GM18502 (cell line): ENCODE data around the gene RGS12.

Experiments
- ATAC-seq: cut with Tn5 transposase; IDR thresholded peaks from one replicate; pipeline ENCODE4 v1.9.1; 2021; ENCODE audit warnings: mild to moderate bottlenecking; ENCODE audit not compliant: unreplicated experiment, poor library complexity

RGS12 gene, protein sequence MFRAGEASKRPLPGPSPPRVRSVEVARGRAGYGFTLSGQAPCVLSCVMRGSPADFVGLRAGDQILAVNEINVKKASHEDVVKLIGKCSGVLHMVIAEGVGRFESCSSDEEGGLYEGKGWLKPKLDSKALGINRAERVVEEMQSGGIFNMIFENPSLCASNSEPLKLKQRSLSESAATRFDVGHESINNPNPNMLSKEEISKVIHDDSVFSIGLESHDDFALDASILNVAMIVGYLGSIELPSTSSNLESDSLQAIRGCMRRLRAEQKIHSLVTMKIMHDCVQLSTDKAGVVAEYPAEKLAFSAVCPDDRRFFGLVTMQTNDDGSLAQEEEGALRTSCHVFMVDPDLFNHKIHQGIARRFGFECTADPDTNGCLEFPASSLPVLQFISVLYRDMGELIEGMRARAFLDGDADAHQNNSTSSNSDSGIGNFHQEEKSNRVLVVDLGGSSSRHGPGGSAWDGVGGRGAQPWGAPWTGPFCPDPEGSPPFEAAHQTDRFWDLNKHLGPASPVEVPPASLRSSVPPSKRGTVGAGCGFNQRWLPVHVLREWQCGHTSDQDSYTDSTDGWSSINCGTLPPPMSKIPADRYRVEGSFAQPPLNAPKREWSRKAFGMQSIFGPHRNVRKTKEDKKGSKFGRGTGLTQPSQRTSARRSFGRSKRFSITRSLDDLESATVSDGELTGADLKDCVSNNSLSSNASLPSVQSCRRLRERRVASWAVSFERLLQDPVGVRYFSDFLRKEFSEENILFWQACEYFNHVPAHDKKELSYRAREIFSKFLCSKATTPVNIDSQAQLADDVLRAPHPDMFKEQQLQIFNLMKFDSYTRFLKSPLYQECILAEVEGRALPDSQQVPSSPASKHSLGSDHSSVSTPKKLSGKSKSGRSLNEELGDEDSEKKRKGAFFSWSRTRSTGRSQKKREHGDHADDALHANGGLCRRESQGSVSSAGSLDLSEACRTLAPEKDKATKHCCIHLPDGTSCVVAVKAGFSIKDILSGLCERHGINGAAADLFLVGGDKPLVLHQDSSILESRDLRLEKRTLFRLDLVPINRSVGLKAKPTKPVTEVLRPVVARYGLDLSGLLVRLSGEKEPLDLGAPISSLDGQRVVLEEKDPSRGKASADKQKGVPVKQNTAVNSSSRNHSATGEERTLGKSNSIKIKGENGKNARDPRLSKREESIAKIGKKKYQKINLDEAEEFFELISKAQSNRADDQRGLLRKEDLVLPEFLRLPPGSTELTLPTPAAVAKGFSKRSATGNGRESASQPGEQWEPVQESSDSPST (N-terminal part only)

DNA sequence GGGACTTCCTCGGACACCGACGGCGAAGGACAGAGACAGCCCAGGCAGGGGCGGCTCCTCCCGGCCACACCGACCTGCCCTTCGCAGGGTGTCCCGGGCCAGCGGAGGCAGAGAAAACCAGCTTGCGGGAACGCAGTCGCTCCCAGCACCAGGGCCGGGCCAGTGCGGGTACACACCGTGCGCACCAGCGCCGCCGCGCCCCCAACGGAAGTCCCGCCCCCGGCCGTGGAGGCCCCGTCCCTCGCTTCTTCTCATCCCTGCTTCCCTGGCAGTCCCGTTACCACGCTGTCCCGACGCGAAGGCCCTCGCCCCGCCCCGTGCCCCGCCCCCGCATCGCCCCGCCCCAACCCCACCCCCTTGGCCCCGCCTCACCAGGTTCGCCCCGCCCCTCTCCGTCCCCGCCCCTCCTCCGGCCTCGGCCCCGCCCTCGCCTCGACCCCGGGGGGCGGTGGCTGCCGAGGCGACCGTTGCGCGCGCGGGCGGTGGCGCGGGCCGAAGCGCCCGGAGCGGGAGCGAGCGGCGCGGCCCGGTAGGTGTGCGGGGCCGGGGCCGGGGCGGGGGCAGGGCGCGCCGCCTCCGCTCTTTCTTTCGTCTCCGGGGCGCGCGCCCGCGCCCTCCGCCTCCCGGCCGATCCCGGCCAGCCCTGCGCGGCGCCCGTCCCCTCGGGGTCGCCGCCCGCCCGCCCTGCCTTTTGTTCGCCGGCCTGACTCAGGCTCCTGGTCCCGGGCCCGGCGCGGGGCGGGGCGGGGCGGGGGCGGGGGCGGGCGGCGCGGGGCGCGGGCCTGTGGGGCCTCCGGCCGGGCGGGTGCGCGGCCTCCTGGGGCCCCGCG, at the start of gene RGS12:
Gene RGS12, plus strand, starts transcription at position 451 of the 830 bp plus-strand sequence. CDS start 23,150 bp downstream, outside the sequence.
- peak; percentile 91 for ATAC-seq

DNA sequence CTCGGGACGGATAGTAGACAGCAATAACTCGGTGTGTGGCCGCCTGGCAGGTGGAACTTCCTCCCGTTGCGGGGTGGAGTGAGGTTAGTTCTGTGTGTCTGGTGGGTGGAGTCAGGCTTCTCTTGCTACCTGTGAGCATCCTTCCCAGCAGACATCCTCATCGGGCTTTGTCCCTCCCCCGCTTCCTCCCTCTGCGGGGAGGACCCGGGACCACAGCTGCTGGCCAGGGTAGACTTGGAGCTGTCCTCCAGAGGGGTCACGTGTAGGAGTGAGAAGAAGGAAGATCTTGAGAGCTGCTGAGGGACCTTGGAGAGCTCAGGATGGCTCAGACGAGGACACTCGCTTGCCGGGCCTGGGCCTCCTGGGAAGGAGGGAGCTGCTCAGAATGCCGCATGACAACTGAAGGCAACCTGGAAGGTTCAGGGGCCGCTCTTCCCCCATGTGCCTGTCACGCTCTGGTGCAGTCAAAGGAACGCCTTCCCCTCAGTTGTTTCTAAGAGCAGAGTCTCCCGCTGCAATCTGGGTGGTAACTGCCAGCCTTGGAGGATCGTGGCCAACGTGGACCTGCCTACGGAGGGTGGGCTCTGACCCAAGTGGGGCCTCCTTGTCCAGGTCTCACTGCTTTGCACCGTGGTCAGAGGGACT, 49.6 kb upstream of the RGS12 start:
- no peak for ATAC-seq

DNA sequence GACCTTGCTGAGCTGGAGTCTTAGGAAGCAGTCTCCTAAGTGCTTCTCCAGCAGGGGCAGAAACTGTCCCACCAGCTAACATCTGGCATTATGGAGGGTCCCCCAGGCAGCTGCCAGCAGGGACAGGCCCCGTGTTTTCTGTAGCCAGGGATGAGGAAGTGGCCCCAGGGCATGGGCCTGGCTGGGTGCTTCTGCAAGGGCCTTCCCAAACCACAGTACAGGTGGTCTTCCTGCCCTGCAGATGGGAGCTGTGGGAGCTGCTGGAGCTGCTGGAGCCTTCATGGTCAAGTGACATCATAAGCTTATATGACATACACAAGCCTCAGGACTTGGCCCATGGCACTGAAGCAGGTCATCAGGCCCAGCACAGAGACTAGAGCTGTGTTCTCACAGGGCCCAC, 48.8 kb upstream of the RGS12 start:
- ATAC-seq: no peak

DNA sequence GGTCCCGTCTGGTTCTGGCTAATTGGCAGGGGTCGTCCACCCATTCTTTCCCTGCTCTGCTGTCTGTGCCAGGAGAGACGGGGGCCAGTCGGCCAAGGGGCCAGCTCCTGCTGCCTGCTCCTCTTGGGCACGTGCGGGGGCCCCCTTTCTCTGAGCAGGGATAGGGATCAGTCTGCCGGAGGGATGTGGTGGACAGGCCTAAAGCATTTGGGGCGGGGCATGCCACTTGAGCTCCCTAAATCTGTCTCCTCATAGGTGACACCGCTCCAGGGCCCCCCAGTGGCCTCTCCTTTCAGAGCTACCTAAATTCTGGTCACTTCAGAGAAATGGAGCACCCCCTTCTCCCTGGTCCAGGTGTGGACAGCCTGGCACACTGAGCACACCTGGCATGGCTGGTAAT, 48.1 kb upstream of the RGS12 start:
- no peak for ATAC-seq

DNA sequence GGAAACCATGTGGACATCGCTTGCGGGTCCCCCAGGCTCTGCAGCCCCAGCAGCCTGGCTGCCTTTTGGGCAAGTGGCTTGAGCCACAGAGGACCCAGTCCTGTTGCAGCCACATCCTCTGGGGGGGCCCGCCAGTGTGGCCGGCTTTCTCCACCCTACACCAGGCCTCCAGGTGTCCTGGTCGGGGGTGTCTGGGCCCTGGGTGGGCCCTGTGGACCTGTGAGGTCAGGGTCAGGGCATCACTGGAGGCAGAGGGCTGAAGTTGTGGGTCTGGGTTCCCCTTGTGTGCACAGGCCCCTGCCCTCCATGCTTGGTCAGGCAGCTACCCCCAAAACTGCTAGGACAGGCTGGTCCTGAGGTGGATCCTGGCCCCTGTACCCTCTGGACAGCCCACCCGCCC, 47.1 kb upstream of the RGS12 start:
- ATAC-seq: no peak

DNA sequence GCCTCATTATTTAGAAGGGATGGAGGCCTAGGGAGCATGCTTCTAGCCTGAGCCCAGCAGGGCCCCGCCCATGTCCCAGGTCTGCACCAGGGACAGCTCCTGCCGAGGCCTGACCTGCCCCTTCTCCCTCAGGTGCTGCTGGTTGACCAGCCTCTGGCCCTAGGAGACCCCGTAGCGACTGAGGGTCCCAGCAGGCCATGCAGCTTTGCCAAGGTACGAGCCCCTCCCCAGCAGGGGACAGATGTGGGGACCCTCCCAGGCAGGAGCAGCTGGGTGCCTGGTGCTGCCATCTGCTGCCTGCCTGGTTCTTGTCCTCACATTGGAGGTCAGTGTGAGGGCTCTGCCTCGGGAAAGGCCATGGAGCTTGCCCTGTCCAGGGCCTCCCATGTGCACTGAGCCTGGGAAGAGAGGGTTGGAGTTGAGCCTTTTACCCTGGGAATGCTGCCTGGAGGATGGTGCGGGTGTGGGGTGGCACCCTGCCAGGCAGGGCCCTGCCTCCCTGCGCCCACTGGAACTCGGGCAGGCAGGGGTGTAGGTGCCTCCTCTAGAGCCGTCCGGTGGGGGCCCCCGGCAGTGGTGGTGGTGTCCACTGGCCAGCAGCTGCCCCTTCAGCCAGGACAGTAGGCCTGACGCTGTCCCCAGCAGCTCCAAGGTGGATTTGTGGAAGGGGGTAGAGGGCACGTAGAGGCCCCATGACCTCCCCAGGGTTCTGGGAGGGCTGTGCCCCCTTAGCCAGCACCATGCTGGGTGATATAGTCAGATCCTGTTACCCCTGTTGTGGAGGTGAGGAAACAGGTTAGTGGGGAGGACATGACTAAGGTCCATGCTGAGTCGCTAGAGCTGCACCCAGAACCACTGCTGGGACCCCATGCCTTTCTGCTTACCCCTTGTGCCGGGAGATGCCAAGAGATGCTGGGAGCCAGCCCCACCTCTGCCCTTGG, 46.1 kb upstream of the RGS12 start:
- ATAC-seq: no peak

DNA sequence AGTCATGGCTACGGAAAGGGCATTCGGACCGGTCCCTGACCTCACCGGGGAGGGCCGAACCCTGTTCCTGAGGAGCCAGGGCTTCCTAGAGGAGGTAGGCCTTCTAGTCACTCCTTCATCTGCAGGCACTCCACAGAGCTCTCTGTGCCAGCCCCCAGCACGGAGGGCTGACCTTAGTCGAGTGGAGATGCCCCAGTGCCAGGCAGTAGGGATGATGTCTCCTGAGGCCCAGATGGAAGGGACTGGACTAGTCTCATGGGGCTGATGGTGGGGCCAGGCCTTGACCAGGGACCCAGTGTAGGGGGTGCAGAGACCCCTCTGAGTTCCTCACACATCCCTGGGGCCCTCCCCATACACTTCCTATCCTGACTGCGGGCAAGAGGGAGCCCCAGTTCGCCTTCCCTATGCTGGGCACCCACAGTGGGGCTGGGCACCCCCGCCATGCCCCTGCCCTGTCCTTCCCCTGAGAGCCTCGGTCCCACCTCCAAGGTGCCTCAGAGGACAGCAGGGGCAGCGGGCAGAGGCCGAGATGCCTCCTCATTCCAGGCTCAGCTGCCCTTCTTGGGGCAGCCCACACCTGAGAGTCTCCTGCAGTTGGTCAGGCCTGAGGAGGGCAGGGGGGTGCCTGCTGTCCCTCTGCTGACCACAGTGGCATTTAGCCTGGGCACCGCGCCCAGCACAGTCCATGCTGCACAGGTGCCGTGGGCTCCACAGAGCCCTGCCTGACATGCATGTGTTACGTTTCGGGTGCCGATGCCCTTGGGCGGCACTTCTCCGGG, 45.2 kb upstream of the RGS12 start:
- ATAC-seq: no peak

DNA sequence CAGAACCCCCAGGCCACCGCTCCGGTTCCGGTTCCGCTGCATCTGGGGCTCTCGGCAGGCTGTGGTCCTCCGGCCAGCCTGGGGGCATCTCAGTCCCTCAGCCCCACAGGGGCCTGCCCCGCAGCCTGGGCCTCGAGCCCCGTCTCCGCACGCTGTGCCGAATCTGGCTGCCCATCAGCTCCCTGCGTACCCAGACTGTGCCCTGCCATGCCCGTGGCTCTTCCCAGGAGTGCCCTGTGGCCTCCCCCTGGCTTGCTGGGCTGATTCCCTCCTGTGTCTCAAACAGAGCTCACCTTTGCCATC, 44.7 kb upstream of the RGS12 start:
- ATAC-seq: no peak

DNA sequence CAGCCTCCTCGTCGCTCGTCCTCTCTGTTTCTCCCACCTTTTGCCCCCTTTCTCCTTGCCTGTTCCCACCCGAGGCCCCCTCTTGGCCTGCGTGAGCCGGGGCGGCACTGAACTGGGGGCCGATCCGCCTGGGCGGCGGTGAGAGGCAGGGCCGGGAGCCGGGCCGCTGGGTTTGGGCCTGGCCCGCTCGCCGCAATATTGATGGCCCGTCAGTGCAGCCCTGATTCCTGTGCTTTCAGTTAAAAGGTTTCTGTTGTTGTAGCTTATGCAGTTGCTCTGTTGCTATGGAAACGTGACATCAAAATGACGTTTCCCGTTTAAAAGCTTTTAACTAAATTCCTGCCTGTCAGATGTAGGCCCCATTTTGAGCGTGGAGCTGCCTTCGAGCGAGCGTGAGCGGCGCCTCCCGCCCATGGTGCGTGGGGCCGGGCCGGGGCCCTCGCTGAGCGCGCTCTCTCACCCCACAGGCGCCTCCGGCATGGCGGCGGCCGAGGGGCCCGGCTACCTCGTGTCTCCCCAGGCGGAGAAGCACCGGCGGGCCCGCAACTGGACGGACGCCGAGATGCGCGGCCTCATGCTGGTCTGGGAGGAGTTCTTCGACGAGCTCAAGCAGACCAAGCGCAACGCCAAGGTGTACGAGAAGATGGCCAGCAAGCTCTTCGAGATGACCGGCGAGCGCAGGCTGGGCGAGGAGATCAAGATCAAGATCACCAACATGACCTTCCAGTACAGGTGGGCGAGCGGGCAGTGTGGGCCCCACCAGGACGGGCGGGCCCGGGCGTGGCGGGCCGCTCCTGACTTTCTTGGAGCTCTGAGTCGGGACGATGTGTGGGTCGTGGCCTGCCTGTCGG, 43.8 kb upstream of the RGS12 start, which contains the start of gene MSANTD1:
Gene MSANTD1, plus strand, starts transcription at position 349 of the 851 bp plus-strand sequence. Its CDS starts 64 bp downstream, at position 413.
- no peak for ATAC-seq

DNA sequence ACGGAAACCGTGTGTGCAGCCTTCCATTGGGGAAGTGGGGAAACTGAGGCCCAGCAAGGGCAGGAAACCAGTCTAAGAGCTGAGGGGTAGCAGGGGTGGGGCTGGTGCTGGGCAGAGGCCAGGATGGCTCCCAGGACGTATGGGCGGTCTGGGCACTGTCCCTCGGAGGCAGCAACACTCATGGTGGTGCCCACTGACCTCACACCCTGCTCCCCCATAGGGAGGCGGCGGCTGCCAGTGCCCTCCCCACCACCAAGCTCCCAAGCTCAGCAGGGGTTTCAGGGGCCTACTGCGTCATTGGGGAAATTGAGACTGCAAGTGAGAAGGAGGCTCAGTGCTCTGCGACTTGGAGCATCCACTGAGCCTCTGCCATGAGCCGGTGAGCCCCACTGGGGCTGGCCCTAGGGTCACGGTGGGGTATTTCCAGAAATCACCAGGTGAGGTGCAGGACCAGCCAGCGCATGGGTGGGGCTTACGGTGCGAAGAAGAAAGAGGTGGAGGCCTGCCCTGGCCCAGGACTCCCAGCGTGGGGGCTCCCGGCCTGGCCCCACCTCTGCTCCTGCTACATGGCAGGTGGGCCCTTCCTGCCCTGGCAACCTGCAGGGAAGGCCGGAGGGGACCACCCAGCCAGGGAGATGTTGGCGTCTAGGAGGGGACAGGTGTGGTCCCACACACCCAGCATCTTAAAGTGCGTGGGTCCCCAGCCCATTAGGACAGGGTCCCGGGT, 42.9 kb upstream of the RGS12 start:
- no peak for ATAC-seq

DNA sequence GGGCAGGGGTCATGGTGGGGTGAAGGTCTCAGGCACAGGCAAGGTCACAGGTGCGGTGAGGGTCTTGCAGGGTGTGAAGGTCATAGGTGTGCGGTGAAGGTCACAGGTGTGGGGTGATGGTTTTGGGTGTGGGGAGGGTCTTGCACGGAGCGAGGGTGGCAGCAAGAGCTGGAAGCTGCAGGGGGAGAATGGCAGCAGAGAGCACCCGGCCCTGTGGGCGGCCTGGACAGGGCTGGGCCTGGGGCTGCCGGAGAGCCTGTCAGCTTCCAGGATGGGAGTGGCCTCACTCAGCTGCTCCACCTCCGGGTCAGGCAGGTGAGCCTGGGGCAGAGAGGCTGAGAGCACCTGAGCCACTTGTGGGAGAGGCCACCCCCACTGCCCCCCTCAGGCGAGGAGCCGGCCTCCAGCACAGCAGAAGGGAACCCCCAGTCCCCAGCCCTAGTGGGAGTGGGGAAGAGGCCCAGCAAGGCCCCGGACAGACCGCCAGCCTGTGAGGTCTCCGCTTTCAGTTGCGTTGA, 42.3 kb upstream of the RGS12 start:
- no peak for ATAC-seq

DNA sequence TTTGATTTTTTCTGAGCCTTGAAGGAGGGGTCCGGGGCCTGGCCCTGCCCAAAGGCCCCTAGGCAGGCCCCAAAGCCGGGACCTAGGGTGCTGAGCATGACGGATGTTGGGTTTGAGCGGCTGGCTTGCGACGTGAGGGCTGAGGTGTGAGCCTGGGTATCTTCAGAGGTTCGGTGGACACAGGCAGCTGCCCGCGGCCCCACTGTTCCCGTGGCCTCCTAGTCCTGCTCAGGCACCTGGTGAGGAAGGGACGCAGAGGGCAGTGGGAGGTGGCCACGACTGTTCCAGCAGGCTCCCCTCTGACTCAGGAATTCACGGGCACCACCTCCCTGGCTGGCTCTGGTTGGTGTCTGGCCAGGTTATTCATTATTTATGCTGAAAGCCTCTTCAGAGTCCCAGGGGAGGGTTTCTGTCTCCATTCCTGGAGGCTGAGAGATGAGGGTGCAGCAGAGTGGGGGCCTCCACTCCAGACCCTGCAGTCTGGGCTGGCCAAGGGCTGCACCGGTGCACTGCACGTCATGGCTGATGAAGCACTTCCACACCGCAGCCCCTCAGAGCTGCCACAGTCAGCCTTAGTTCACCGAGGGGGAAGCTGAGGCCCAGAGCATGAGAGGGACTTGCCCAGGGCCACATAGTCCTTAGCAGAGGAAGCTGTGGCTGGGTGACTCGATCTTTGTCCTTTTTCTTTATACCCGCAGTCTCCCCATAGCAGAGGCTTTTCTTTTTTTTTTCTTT, 41.7 kb upstream of the RGS12 start:
- ATAC-seq: no peak

DNA sequence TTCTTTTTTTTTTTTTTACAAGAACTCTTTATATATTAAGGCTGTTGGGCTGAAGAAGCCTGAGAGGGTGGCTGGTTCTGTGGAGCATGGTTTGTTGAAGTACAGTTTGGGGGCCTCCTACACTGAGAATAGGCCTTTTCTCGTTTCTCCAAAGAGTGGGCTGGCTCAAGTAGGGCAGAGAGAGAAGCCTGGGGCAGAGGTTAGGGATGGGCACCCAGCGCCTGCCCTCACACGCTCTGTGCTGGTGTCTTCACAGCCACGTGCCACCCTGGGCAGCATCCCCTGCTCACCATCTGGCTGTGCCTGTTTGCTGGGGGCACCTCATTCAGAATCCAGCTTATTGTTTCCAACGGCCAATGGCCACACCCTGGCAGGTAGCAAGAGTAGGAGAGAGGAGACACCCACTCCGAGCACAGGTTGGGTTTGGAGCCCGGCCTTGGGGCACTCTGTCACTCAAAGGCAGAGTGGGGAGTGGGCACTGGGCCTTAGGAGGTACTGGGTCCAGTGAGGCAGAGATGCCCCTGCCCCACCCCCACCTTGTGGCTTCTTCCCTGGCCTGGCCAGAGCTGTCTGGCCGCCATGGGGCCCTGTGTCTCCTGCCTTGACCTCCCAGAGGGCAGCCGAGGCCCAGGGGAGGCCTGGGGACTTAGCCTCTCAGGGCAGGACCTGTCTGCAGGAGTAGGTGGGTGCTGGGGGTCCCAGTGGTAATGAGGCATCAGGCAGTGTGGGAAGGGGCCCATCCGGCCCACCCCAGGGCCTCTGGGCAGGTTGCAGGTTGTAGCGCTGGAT, 40.9 kb upstream of the RGS12 start:
- no peak for ATAC-seq

DNA sequence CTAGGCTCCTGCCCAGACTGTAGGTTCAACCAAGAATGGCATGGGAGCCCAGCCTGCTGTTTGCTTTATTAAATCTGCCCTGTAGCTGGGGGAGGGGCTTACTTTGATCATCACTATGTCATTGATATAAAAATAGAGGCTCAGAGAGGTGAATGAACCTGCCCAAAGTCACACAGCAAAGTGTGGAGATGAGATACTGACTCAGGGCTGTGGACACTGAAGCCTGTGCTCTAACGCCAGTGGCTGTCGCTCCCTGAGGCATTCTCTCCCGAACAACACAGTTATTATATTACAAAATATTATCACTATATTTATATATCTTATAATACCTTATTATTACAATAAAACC, 40.4 kb upstream of the RGS12 start:
- ATAC-seq: no peak
